IPS-NIHi7 (cell line): ENCODE results near the gene PACSIN2.

Experiments
- DNase-seq: peaks from one replicate; pipeline ENCODE4 v3.0.0; 2012; ENCODE audit warnings: mixed read lengths; ENCODE audit errors: extremely low spot score

PACSIN2 gene

GRCh38 chr22:42906605-42907348, 108.2 kb downstream of the PACSIN2 start:
- no peak for DNase-seq

GRCh38 chr22:42905702-42906183, 109.2 kb downstream of the PACSIN2 start:
- DNase-seq: no peak

GRCh38 chr22:42905217-42905616, 109.7 kb downstream of the PACSIN2 start:
- no peak for DNase-seq

- no peak for DNase-seq
Observed at GRCh38 chr22:42904050-42904449, 110.9 kb downstream of the PACSIN2 start.

GRCh38 chr22:42902875-42903510, 112.0 kb downstream of the PACSIN2 start:
- DNase-seq: peak; percentile 60

- no peak for DNase-seq
Observed at GRCh38 chr22:42901790-42902508, 113.0 kb downstream of the PACSIN2 start.

- no peak for DNase-seq
Observed at GRCh38 chr22:42897960-42898359, 117.0 kb downstream of the PACSIN2 start.

GRCh38 chr22:42895541-42895981, 119.4 kb downstream of the PACSIN2 start:
- no peak for DNase-seq

GRCh38 chr22:42895087-42895486, 119.9 kb downstream of the PACSIN2 start:
- no peak for DNase-seq

- no peak for DNase-seq
Observed at GRCh38 chr22:42893371-42894150, 121.4 kb downstream of the PACSIN2 start.

GRCh38 chr22:42892571-42893316, 122.2 kb downstream of the PACSIN2 start:
- DNase-seq: no peak

GRCh38 chr22:42892156-42892555, 122.8 kb downstream of the PACSIN2 start:
- DNase-seq: no peak

GRCh38 chr22:42891696-42892095, 123.3 kb downstream of the PACSIN2 start:
- no peak for DNase-seq

GRCh38 chr22:42891008-42891407, 123.9 kb downstream of the PACSIN2 start:
- DNase-seq: no peak

- no peak for DNase-seq
Observed at GRCh38 chr22:42889304-42889703, 125.6 kb downstream of the PACSIN2 start.

GRCh38 chr22:42887523-42888507, 127.1 kb downstream of the PACSIN2 start:
- DNase-seq: no peak

GRCh38 chr22:42887120-42887519, 127.8 kb downstream of the PACSIN2 start:
- DNase-seq: no peak

- no peak for DNase-seq
Observed at GRCh38 chr22:42885446-42885845, 129.5 kb downstream of the PACSIN2 start.

- DNase-seq: no peak
Observed at GRCh38 chr22:42884616-42885375, 130.2 kb downstream of the PACSIN2 start.
